Stimulated activated CD4-positive, alpha-beta T cell treated with anti-CD3 and anti-CD28 coated beads, TNF-alpha, amount 100 ng/mL, for 4 hours (primary cell): Measurements from ENCODE around the gene TMEM117.
"Not testable (repeated sequence)": the region's sequence is repeated elsewhere in the genome, so short reads cannot be mapped to it uniquely, and the experiment has no call there.

Experiments
- DNase-seq, 3 experiments: peaks; one replicate each; pipeline ENCODE4 v3.0.0-alpha.2; 2020; ENCODE audit warnings: low read depth in 3 of 3

Gene TMEM117

GRCh38 chr12:44224399-44225148 lies 388.7 kb downstream of the TMEM117 start:
- DNase-seq = no peak

GRCh38 chr12:44225149-44225510 lies 389.2 kb downstream of the TMEM117 start:
- DNase-seq = no peak

GRCh38 chr12:44227616-44228015 lies 391.7 kb downstream of the TMEM117 start:
- no peak for DNase-seq

- no peak for DNase-seq
These were observed 394.0 kb downstream of the TMEM117 start for GRCh38 chr12:44229846-44230245.

GRCh38 chr12:44235674-44236073 lies 399.8 kb downstream of the TMEM117 start:
- DNase-seq = no peak

GRCh38 chr12:44240186-44240585 lies 404.3 kb downstream of the TMEM117 start:
- DNase-seq = no peak

- DNase-seq = no peak
These were observed 410.1 kb downstream of the TMEM117 start for GRCh38 chr12:44245932-44246331.

- DNase-seq = no peak
These were observed 410.7 kb downstream of the TMEM117 start for GRCh38 chr12:44246482-44247105.

GRCh38 chr12:44247588-44247987 lies 411.7 kb downstream of the TMEM117 start:
- no peak for DNase-seq

GRCh38 chr12:44248436-44248835 lies 412.6 kb downstream of the TMEM117 start:
- DNase-seq = no peak

GRCh38 chr12:44250440-44250839 lies 414.6 kb downstream of the TMEM117 start:
- DNase-seq = not testable (repeated sequence)

GRCh38 chr12:44253338-44253856 lies 417.5 kb downstream of the TMEM117 start:
- DNase-seq = no peak

GRCh38 chr12:44258246-44258645 lies 422.4 kb downstream of the TMEM117 start:
- no peak for DNase-seq

GRCh38 chr12:44259890-44260289 lies 424.0 kb downstream of the TMEM117 start:
- DNase-seq = no peak

- no peak for DNase-seq
These were observed 424.7 kb downstream of the TMEM117 start for GRCh38 chr12:44260581-44260980.

- no peak for DNase-seq
These were observed 449.6 kb downstream of the TMEM117 start for GRCh38 chr12:44285321-44285960.

- no peak for DNase-seq
These were observed 450.5 kb downstream of the TMEM117 start for GRCh38 chr12:44286336-44286735.

- no peak for DNase-seq
These were observed 451.1 kb downstream of the TMEM117 start for GRCh38 chr12:44286821-44287505.

GRCh38 chr12:44287545-44287944 lies 451.7 kb downstream of the TMEM117 start:
- no peak for DNase-seq

- DNase-seq = no peak
These were observed 458.8 kb downstream of the TMEM117 start for GRCh38 chr12:44294649-44295048.

- no peak for DNase-seq
These were observed 460.2 kb downstream of the TMEM117 start for GRCh38 chr12:44295958-44296623.
